ENCODE measurements around the gene CEP164. TPM values are rescaled to one million over a fixed set of nuclear protein-coding genes. Genes with fewer than 3 reads are reported as not detected.

CEP164 gene
- total RNA-seq, 2 experiments from 2014 or later, result 33.0 to 36.7 TPM

DNA sequence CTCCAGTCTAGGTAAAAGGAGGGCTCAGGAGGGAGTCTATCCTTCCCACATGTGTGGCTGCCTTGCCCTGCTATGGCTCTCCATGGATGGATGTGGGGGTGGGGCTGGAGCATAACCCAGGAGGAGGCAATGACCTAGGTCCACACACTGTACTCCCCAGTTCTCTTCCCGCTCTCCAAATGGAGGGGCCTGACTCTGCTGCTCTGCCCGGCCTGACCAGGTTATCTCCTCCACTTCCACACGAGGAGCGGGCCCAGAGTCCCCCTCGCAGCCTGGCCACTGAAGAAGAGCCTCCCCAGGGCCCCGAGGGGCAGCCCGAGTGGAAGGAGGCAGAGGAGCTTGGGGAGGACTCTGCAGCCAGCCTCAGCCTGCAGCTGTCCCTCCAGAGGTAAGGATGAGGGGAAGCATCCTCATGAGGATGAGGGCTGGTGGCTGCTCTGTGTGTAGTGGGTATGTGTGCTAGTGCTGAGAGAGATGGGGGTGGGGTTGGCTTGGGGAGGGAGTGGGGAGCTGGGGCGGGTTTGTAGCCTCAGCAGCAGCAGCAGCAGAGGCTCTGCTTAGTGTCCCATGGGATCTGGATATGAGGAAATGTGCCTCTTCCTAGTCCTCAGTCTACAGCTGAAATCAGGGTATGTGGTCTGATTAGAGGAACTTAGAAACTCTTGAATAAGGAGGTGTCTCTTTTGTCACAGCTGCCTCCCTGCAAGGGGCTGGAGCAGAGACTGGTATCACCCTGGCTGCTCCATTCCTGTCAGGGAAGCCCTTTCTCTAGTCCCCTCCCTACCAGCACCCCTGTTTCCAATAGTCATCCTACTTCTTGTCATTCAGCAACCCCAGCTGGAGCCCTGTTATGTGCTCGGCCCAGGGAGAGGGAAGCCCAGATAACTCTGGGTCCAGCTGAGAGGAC lies 54.1 kb downstream of the CEP164 start:
- peaks cover 94% of the 10 kb centered on the region for H3K36me3 Mint-ChIP-seq (ENCODE audit: low read depth)
- CTCF ChIA-PET, result no interaction called here
- no peaks in the 10 kb centered on the region for H3K27me3 Mint-ChIP-seq
- POLR2A ChIA-PET, result no interaction called here
- H3K36me3 ChIP-seq (ENCODE audit: insufficient read depth, low read length), result peaks cover 52% of the 10 kb centered on the region
- H3K9me3 Mint-ChIP-seq, result no peaks in the 10 kb centered on the region
- H3K27ac Mint-ChIP-seq, result no peak overlapping the region
- no peaks in the 10 kb centered on the region for H3K9me3 ChIP-seq (ENCODE audit: control insufficient read depth in 1 of 2, insufficient read depth in 1 of 2, low read length in 2 of 2)
- ATAC-seq (ENCODE audit: poor library complexity) (no peak), DNase-seq (no peak)
- H3K4me1 ChIP-seq (ENCODE audit: insufficient read depth, low read length), result no peaks in the 10 kb centered on the region
- H3K4me3 ChIP-seq (ENCODE audit: low read length), result no peak overlapping the region
- intact Hi-C loops (cut with DNase I, micrococcal nuclease), result no loop called here
- TF ChIP-seq, protein P1, sequence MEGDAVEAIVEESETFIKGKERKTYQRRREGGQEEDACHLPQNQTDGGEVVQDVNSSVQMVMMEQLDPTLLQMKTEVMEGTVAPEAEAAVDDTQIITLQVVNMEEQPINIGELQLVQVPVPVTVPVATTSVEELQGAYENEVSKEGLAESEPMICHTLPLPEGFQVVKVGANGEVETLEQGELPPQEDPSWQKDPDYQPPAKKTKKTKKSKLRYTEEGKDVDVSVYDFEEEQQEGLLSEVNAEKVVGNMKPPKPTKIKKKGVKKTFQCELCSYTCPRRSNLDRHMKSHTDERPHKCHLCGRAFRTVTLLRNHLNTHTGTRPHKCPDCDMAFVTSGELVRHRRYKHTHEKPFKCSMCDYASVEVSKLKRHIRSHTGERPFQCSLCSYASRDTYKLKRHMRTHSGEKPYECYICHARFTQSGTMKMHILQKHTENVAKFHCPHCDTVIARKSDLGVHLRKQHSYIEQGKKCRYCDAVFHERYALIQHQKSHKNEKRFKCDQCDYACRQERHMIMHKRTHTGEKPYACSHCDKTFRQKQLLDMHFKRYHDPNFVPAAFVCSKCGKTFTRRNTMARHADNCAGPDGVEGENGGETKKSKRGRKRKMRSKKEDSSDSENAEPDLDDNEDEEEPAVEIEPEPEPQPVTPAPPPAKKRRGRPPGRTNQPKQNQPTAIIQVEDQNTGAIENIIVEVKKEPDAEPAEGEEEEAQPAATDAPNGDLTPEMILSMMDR (IDR thresholded peaks at IDR 0.05), result no peak
- H3K27ac ChIP-seq (ENCODE audit: low read depth in 1 of 2, low read length in 2 of 2), result no peak overlapping the region
- H3K4me3 Mint-ChIP-seq, result no peak overlapping the region
- H3K4me1 Mint-ChIP-seq (ENCODE audit: low read depth), result no peaks in the 10 kb centered on the region
- H3K27me3 ChIP-seq (ENCODE audit: control insufficient read depth in 1 of 2, insufficient read depth in 2 of 2, low read length in 2 of 2), result no peaks in the 10 kb centered on the region

GRCh38 chr11:117382746-117383145 lies 55.1 kb downstream of the CEP164 start:
- Mint-ChIP-seq H3K9me3 (no peaks in the 10 kb centered on the region), H3K27ac (no peak overlapping the region), H3K4me1 (ENCODE audit: low read depth) (no peaks in the 10 kb centered on the region), H3K27me3 (no peaks in the 10 kb centered on the region), H3K4me3 (no peak overlapping the region), H3K36me3 (ENCODE audit: low read depth) (peaks cover 88% of the 10 kb centered on the region)
- DNase-seq (no peak), ATAC-seq (ENCODE audit: poor library complexity) (no peak)
- Histone ChIP-seq H3K4me3 (ENCODE audit: low read length) (no peak overlapping the region), H3K36me3 (ENCODE audit: insufficient read depth, low read length) (peaks cover 58% of the 10 kb centered on the region), H3K27ac (ENCODE audit: low read depth in 1 of 2, low read length in 2 of 2) (no peak overlapping the region), H3K27me3 (ENCODE audit: control insufficient read depth in 1 of 2, insufficient read depth in 2 of 2, low read length in 2 of 2) (no peaks in the 10 kb centered on the region), H3K9me3 (ENCODE audit: control insufficient read depth in 1 of 2, insufficient read depth in 1 of 2, low read length in 2 of 2) (no peaks in the 10 kb centered on the region), H3K4me1 (ENCODE audit: insufficient read depth, low read length) (no peaks in the 10 kb centered on the region)
- intact Hi-C loops (cut with DNase I, micrococcal nuclease), result no loop called here
- CTCF ChIA-PET, result no interaction called here
- POLR2A ChIA-PET, result no interaction called here
- TF ChIP-seq, protein P1 (IDR thresholded peaks at IDR 0.05), result no peak

- H3K9me3 ChIP-seq (ENCODE audit: control insufficient read depth in 1 of 2, insufficient read depth in 1 of 2, low read length in 2 of 2), result no peaks in the 10 kb centered on the region
- DNase-seq (no peak), ATAC-seq (ENCODE audit: poor library complexity) (no peak)
- H3K27ac Mint-ChIP-seq, result no peak overlapping the region
- no peaks in the 10 kb centered on the region for H3K4me1 Mint-ChIP-seq (ENCODE audit: low read depth)
- no peak overlapping the region for H3K4me3 ChIP-seq (ENCODE audit: low read length)
- H3K36me3 ChIP-seq (ENCODE audit: insufficient read depth, low read length), result peaks cover 64% of the 10 kb centered on the region
- H3K4me3 Mint-ChIP-seq, result no peak overlapping the region
- no peaks in the 10 kb centered on the region for H3K9me3 Mint-ChIP-seq
- intact Hi-C loops (cut with DNase I, micrococcal nuclease), result no loop called here
- no peak overlapping the region for H3K27ac ChIP-seq (ENCODE audit: low read depth in 1 of 2, low read length in 2 of 2)
- H3K27me3 ChIP-seq (ENCODE audit: control insufficient read depth in 1 of 2, insufficient read depth in 2 of 2, low read length in 2 of 2), result no peaks in the 10 kb centered on the region
- ChIA-PET CTCF (no interaction called here), POLR2A (no interaction called here)
- no peaks in the 10 kb centered on the region for H3K4me1 ChIP-seq (ENCODE audit: insufficient read depth, low read length)
- peaks cover 86% of the 10 kb centered on the region for H3K36me3 Mint-ChIP-seq (ENCODE audit: low read depth)
- H3K27me3 Mint-ChIP-seq, result no peaks in the 10 kb centered on the region
- TF ChIP-seq, protein P1 (IDR thresholded peaks at IDR 0.05), result no peak
Measured at GRCh38 chr11:117384045-117384444, 56.4 kb downstream of the CEP164 start.
